ENCODE data around the gene TMEM187. TPM values are rescaled to one million over a fixed set of nuclear protein-coding genes. Genes with fewer than 3 reads are reported as not detected.

Gene TMEM187
- total and polyA plus RNA-seq, 7 donors = 3.5 to 9.3 (median 3.8) TPM

GRCh38 chrX:153934762-153935325 lies 37.7 kb upstream of the TMEM187 start, which contains the start of gene NAA10:
Gene NAA10 (minus strand): TSS chrX:153935037. CDS start chrX:153934904, 133 bp downstream.
- intact Hi-C loops (cut with DNase I) = loop anchor here (5.0 kb wide), 1 partner anchor 153 kb away; the partner anchor contains the start of gene SRPK3
- Histone ChIP-seq H3K27me3 (no peaks in the 10 kb centered on the region), H3K9me3 (no peaks in the 10 kb centered on the region), H3K4me3 (peak within 1 kb of the TSS; percentile 50 to 81 (median 68)), H3K27ac (peak within 1 kb of the TSS; percentile 59 to 80 (median 74)), H3K4me1 (peaks cover 0 to 16% (median 10%) of the 10 kb centered on the region in 4 donors), H3K36me3 (peaks cover 0 to 25% (median 6%) of the 10 kb centered on the region in 4 donors)
- TF ChIP-seq EP300 (IDR thresholded peaks at IDR 0.05) (no peak), POLR2AphosphoS5 (IDR thresholded peaks at IDR 0.05) (peak in 2 of 4 donors; percentile 40 to 43)
- DNase-seq = peak; percentile 86
- WGBS, 2 donors = 0 to 1% methylated on average over 81 to 87 of the region's 87 CpGs

DNA sequence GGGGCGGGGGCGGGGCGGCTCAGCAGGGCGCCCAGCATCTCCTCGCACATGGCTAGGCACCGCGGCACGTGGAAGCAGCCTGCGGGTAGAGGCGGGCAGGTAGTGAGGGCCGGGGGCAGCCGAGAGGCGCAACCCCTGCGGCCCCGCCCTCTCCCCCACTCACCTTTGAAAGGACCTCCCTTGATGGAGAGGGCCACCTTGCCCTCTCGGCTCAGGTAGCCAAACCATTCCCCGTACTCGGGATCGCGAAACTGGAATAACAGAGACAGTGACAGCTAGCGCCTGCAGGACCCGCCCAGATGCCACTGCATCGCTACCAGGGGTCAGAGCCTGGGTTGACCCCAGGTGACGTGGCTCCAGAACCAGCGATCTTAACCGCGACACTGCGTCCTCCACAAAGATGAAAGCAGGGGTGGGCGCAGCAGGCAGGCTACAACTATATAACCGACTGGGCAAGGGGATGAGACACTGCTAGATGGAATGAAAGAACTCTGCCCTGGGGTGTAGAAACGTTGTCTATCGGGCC lies 37.2 kb upstream of the TMEM187 start:
- intact Hi-C loops (cut with DNase I) = no loop called here
- peaks cover 0 to 20% (median 5%) of the 10 kb centered on the region in 4 donors for H3K36me3 ChIP-seq
- H3K4me1 ChIP-seq = peaks cover 0 to 16% (median 10%) of the 10 kb centered on the region in 4 donors
- no peaks in the 10 kb centered on the region for H3K9me3 ChIP-seq
- no peaks in the 10 kb centered on the region for H3K27me3 ChIP-seq
- 4 to 17% methylated on average over 27 to 32 of the region's 32 CpGs for WGBS, 2 donors
- DNase-seq = no peak
- TF ChIP-seq, protein P1, sequence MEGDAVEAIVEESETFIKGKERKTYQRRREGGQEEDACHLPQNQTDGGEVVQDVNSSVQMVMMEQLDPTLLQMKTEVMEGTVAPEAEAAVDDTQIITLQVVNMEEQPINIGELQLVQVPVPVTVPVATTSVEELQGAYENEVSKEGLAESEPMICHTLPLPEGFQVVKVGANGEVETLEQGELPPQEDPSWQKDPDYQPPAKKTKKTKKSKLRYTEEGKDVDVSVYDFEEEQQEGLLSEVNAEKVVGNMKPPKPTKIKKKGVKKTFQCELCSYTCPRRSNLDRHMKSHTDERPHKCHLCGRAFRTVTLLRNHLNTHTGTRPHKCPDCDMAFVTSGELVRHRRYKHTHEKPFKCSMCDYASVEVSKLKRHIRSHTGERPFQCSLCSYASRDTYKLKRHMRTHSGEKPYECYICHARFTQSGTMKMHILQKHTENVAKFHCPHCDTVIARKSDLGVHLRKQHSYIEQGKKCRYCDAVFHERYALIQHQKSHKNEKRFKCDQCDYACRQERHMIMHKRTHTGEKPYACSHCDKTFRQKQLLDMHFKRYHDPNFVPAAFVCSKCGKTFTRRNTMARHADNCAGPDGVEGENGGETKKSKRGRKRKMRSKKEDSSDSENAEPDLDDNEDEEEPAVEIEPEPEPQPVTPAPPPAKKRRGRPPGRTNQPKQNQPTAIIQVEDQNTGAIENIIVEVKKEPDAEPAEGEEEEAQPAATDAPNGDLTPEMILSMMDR (IDR thresholded peaks at IDR 0.05) = no peak
- TF ChIP-seq POLR2A (IDR thresholded peaks at IDR 0.05) (no peak), EP300 (IDR thresholded peaks at IDR 0.05) (no peak), POLR2AphosphoS5 (IDR thresholded peaks at IDR 0.05) (no peak)
- H3K4me3 ChIP-seq = peak overlapping the region; percentile 38 to 81 (median 68)
- H3K27ac ChIP-seq = peak overlapping the region; percentile 20 to 80 (median 64)

DNA sequence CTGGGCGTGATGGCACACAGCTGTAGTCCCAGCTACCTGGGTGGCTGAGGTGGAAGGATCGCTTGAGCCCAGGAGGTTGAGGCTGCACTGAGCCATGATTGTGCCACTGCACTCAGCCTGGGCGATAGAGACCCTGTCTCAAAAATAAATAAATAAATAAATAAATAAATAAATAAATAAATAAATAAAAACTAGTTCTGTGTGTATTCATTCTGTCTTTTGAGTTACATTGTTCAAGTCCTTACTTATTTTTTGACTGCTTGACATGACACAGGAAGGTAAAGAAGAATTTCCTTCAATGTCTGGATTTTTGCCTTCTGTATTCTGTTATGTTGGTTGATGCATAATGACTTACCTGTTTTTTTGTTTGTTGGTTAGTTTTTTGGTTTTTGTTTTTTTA lies 35.5 kb upstream of the TMEM187 start:
- Histone ChIP-seq H3K9me3 (no peaks in the 10 kb centered on the region), H3K27me3 (no peaks in the 10 kb centered on the region), H3K27ac (no peak overlapping the region), H3K4me1 (peaks cover 0 to 16% (median 10%) of the 10 kb centered on the region in 4 donors), H3K36me3 (peaks cover 0 to 4% (median 0%) of the 10 kb centered on the region in 4 donors), H3K4me3 (no peak overlapping the region)
- DNase-seq = no peak
- WGBS, 2 donors = 97 to 98% methylated on average over 3 of the region's 3 CpGs
- TF ChIP-seq, protein P1 (IDR thresholded peaks at IDR 0.05) = no peak
- intact Hi-C loops (cut with DNase I) = no loop called here

DNA sequence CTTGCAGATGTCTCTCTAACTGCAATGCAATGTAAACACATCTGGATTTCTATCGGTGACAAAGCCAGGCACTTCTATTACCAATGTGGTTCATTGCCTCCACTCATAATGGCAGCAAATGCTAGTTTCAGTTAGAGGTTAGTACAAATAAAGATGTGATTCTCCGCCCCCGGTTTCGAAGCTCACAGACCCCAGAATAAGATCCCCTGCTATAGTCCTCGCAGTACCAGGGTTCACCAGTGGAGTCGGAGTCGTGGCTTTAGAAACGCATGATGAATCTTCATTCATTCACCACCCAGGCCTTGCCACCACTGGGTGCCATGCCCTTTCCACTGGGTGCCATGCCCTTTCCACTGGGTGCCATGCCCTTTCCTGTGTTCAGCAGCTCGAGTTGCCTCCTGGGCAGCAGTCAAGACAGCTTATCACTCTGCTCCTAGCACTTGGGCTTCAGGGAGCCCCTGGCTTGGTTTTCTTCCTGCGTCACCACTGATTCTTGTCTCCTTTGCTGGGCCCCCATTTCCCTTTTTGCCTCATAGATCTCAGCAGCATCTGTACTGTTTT lies 34.2 kb upstream of the TMEM187 start:
- peaks cover 0 to 16% (median 10%) of the 10 kb centered on the region in 4 donors for H3K4me1 ChIP-seq
- no peak overlapping the region for H3K27ac ChIP-seq
- no peak for DNase-seq
- no peak overlapping the region for H3K4me3 ChIP-seq
- no peaks in the 10 kb centered on the region for H3K36me3 ChIP-seq
- WGBS, 2 donors = 78 to 81% methylated on average over 10 of the region's 10 CpGs
- intact Hi-C loops (cut with DNase I) = no loop called here
- no peaks in the 10 kb centered on the region for H3K9me3 ChIP-seq
- H3K27me3 ChIP-seq = no peaks in the 10 kb centered on the region
- TF ChIP-seq EP300 (IDR thresholded peaks at IDR 0.05) (no peak), POLR2A (IDR thresholded peaks at IDR 0.05) (no peak), POLR2AphosphoS5 (IDR thresholded peaks at IDR 0.05) (no peak)
- TF ChIP-seq, protein P1 (IDR thresholded peaks at IDR 0.05) = no peak

DNA sequence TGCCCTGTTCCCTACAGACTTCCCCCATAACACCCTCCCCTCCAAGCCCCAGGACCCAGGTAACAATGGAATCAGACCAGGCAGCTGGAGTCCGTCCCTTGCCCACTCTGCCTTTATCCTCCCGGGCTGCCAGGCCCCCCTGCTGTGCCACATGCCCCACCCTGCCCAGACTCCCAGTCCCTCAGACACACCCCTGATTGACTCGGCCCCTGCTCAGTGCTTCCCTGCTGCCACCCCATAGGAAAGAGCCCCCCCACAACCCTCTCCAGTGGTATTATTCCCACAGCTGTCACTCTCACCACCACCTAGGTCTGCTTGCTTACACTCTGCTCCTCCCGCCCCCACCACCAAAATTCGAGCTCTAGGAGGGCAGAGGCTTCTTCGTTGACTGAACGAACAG lies 33.0 kb upstream of the TMEM187 start:
- intact Hi-C loops (cut with DNase I) = no loop called here
- no peak overlapping the region for H3K27ac ChIP-seq
- H3K4me3 ChIP-seq = no peak overlapping the region
- H3K27me3 ChIP-seq = no peaks in the 10 kb centered on the region
- peaks cover 0 to 7% (median 6%) of the 10 kb centered on the region in 4 donors for H3K4me1 ChIP-seq
- H3K9me3 ChIP-seq = no peaks in the 10 kb centered on the region
- no peak for DNase-seq
- no peaks in the 10 kb centered on the region for H3K36me3 ChIP-seq
- 63 to 76% methylated on average over 7 of the region's 7 CpGs for WGBS, 2 donors
- TF ChIP-seq POLR2AphosphoS5 (IDR thresholded peaks at IDR 0.05) = no peak
- TF ChIP-seq, protein P1 (IDR thresholded peaks at IDR 0.05) = no peak
- TF ChIP-seq POLR2A (IDR thresholded peaks at IDR 0.05) = no peak
- no peak for TF ChIP-seq EP300 (IDR thresholded peaks at IDR 0.05)

All from sigmoid colon (tissue), 7 donors.